Jurkat, Clone E6-1 (cell line): ENCODE results near the gene SYT15.
"Not testable (repeated sequence)": the region's sequence is repeated elsewhere in the genome, so short reads cannot be mapped to it uniquely, and the experiment has no call there.

Experiments
- DNase-seq: peaks from one replicate; pipeline ENCODE4 v3.0.0-alpha.2; 2011; ENCODE audit warnings: low read depth, low spot score
- H3K4me3 ChIP-seq: 2 replicates; pipeline ENCODE4 v1.5.1; 2011; ENCODE audit warnings: mild to moderate bottlenecking, low read length, control low read depth, moderate library complexity

Gene SYT15

GRCh38 chr10:46579378-46579777 is 450 bp downstream of the SYT15 start:
- H3K4me3 ChIP-seq = not testable (repeated sequence)

GRCh38 chr10:46581997-46582396 is 3.1 kb downstream of the SYT15 start:
- DNase-seq = not testable (repeated sequence)

More at GRCh38 chr10:46579378-46579777, 450 bp downstream of the SYT15 start:
- not testable (repeated sequence) for DNase-seq

GRCh38 chr10:46582568-46582967 is 3.6 kb downstream of the SYT15 start:
- DNase-seq, H3K4me3 ChIP-seq: not testable (repeated sequence)

More at GRCh38 chr10:46581997-46582396, 3.1 kb downstream of the SYT15 start:
- H3K4me3 ChIP-seq = not testable (repeated sequence)

- not testable (repeated sequence) for DNase-seq, H3K4me3 ChIP-seq
These were observed 5.3 kb downstream of the SYT15 start for GRCh38 chr10:46584196-46584595.

- H3K4me3 ChIP-seq, DNase-seq: not testable (repeated sequence)
These were observed 6.3 kb downstream of the SYT15 start for GRCh38 chr10:46585246-46585645.

GRCh38 chr10:46587546-46587945 is 8.6 kb downstream of the SYT15 start:
- DNase-seq, H3K4me3 ChIP-seq: not testable (repeated sequence)

GRCh38 chr10:46588221-46588620 is 9.3 kb downstream of the SYT15 start:
- H3K4me3 ChIP-seq = not testable (repeated sequence)

GRCh38 chr10:46589589-46589988 is 10.7 kb downstream of the SYT15 start:
- DNase-seq, H3K4me3 ChIP-seq: not testable (repeated sequence)

More at GRCh38 chr10:46588221-46588620, 9.3 kb downstream of the SYT15 start:
- DNase-seq = not testable (repeated sequence)

GRCh38 chr10:46591053-46591452 is 12.1 kb downstream of the SYT15 start:
- not testable (repeated sequence) for DNase-seq, H3K4me3 ChIP-seq

GRCh38 chr10:46593307-46593706 is 14.4 kb downstream of the SYT15 start:
- not testable (repeated sequence) for DNase-seq, H3K4me3 ChIP-seq

GRCh38 chr10:46594453-46595063 is 15.6 kb downstream of the SYT15 start:
- DNase-seq = not testable (repeated sequence)

GRCh38 chr10:46596570-46596969 is 17.6 kb downstream of the SYT15 start:
- DNase-seq, H3K4me3 ChIP-seq: not testable (repeated sequence)

More at GRCh38 chr10:46594453-46595063, 15.6 kb downstream of the SYT15 start:
- not testable (repeated sequence) for H3K4me3 ChIP-seq

GRCh38 chr10:46597616-46598246 is 18.8 kb downstream of the SYT15 start:
- H3K4me3 ChIP-seq, DNase-seq: not testable (repeated sequence)

GRCh38 chr10:46600516-46600915 is 21.6 kb downstream of the SYT15 start:
- DNase-seq, H3K4me3 ChIP-seq: not testable (repeated sequence)

GRCh38 chr10:46615540-46615939 is 36.6 kb downstream of the SYT15 start:
- not testable (repeated sequence) for DNase-seq, H3K4me3 ChIP-seq

GRCh38 chr10:46616227-46616626 is 37.3 kb downstream of the SYT15 start:
- not testable (repeated sequence) for DNase-seq, H3K4me3 ChIP-seq

- not testable (repeated sequence) for DNase-seq
These were observed 38.2 kb downstream of the SYT15 start for GRCh38 chr10:46617134-46617533.

GRCh38 chr10:46617913-46618312 is 39.0 kb downstream of the SYT15 start:
- not testable (repeated sequence) for DNase-seq

More at GRCh38 chr10:46617134-46617533, 38.2 kb downstream of the SYT15 start:
- H3K4me3 ChIP-seq = not testable (repeated sequence)

GRCh38 chr10:46623899-46624654 is 45.1 kb downstream of the SYT15 start:
- H3K4me3 ChIP-seq, DNase-seq: not testable (repeated sequence)

More at GRCh38 chr10:46617913-46618312, 39.0 kb downstream of the SYT15 start:
- not testable (repeated sequence) for H3K4me3 ChIP-seq

GRCh38 chr10:46629805-46630204 is 50.9 kb downstream of the SYT15 start:
- not testable (repeated sequence) for H3K4me3 ChIP-seq, DNase-seq
